HepG2 (cell line): ENCODE results near the gene KRTAP1-1. TPM values are rescaled to one million over a fixed set of nuclear protein-coding genes. Genes with fewer than 3 reads are reported as not detected.
"Not testable (repeated sequence)": the region's sequence is repeated elsewhere in the genome, so short reads cannot be mapped to it uniquely, and the experiment has no call there.

ENCODE experiments used
- ATAC-seq: fragments of 200-7000 bp; cut with Tn5 transposase; 3 replicates; pipeline ENCODE4 v1.9.1; 2020; ENCODE audit warnings: mild to moderate bottlenecking, moderate library complexity
- BruUV-seq: library from RNA; stranded (reverse); fragments of 400-500 nt; replicated peaks from 2 replicates; lab custom pipeline; 2021; lab: Mats Ljungman, UMichigan
- CTCF ChIA-PET: fragments of 300-600 bp; formaldehyde crosslinking; extraction: SDS; loops from one replicate; lab custom pipeline; 2021; ENCODE audit warnings: low total read pairs, inconsistent platforms, low intra/inter-chr PET ratio; lab: Yijun Ruan, JAX
- POLR2A ChIA-PET: fragments of 350-600 bp; sonication (Branson Sonifier 250); formaldehyde crosslinking; loops from one replicate; lab custom pipeline; 2020; ENCODE audit warnings: antibody characterized with exemption, inconsistent platforms; lab: Yijun Ruan, JAX
- DNase-seq: peaks from one replicate; pipeline ENCODE4 v3.0.0-alpha.2; 2015; ENCODE audit warnings: low spot score
- FAIRE-seq: peaks from 3 replicates; lab custom pipeline; 2011; peaks lifted over from hg19 to GRCh38; lab: Jason Lieb, UNC
- H2AFZ ChIP-seq: one replicate; pipeline ENCODE4 v1.6.1; 2011; ENCODE audit warnings: low read length, inconsistent platforms
- H3K27ac ChIP-seq: fragments of 300-600 bp; 3 replicates; pipeline ENCODE4 v1.8.0; 2011; ENCODE audit warnings: mixed run types, mild to moderate bottlenecking, mixed read lengths, low read length, inconsistent platforms; ENCODE audit not compliant: insufficient read depth; ENCODE audit errors: extremely low read length
- H3K27me3 ChIP-seq, 2 experiments: fragments of 200-600 bp in 1 of 2; 2 replicates in 1 of 2; 3 replicates in 1 of 2; pipeline versions ENCODE4 v1.6.0 to v1.8.0; 2011; ENCODE audit warnings: low read length in 2 of 2, mild to moderate bottlenecking in 2 of 2, moderate library complexity in 2 of 2, inconsistent platforms in 1 of 2; ENCODE audit not compliant: insufficient read depth in 2 of 2, control insufficient read depth in 1 of 2
- H3K36me3 ChIP-seq, 2 experiments: fragments of 200-600 bp in 1 of 2; replicated peaks in 1 of 2; 2 replicates in 1 of 2; 3 replicates in 1 of 2; pipeline versions ENCODE4 v1.5.1 to v1.8.0; 2011; ENCODE audit warnings: low read length in 2 of 2, inconsistent platforms in 1 of 2; ENCODE audit not compliant: insufficient read depth in 2 of 2, control insufficient read depth in 1 of 2
- H3K4me1 ChIP-seq: 2 replicates; pipeline ENCODE4 v1.5.1; 2012; ENCODE audit warnings: low read length, inconsistent platforms; ENCODE audit not compliant: insufficient read depth
- H3K4me2 ChIP-seq: 2 replicates; pipeline ENCODE4 v1.6.0; 2011; ENCODE audit warnings: low read depth, low read length, inconsistent platforms
- H3K4me3 ChIP-seq, 3 experiments: fragments of 200-600 bp in 1 of 3; sonication (generic), shearing (Covaris generic) in 1 of 3; replicated peaks in 1 of 3; 2 replicates each; pipeline ENCODE4 v1.5.1; 2011 to 2016; ENCODE audit warnings: low read length in 3 of 3, inconsistent platforms in 2 of 3, low read depth in 2 of 3, mild to moderate bottlenecking in 2 of 3, control low read depth in 1 of 3, mixed read lengths in 1 of 3; ENCODE audit not compliant: insufficient read depth in 1 of 3
- H3K79me2 ChIP-seq: one replicate; pipeline ENCODE4 v1.6.1; 2011; ENCODE audit warnings: low read length, inconsistent platforms; ENCODE audit not compliant: insufficient read depth
- H3K9ac ChIP-seq: 2 replicates; pipeline ENCODE4 v1.6.0; 2011; ENCODE audit warnings: mild to moderate bottlenecking, low read depth, low read length, inconsistent platforms; ENCODE audit not compliant: insufficient read depth
- H3K9me3 ChIP-seq: 2 replicates; pipeline ENCODE4 v1.5.1; 2012; ENCODE audit warnings: mild to moderate bottlenecking, low read length
- H4K20me1 ChIP-seq: 2 replicates; pipeline ENCODE4 v1.6.0; 2011; ENCODE audit warnings: inconsistent platforms, mild to moderate bottlenecking, low read length, moderate library complexity; ENCODE audit not compliant: insufficient read depth
- WGBS: methylation state at CpG from one replicate; pipeline ENCODE4 v1.1.6; 2017; ENCODE audit warnings: low lambda C conversion rate; 5-methylcytosine and 5-hydroxymethylcytosine counted together
- in situ Hi-C: cut with HindIII; loops from 2 replicates; pipeline ENCODE4 v1.10.0; 2017; ENCODE audit warnings: low pct_unique_long_range_greater_than_20kb; ENCODE audit not compliant: extremely low pct_ligation_motif_present
- intact Hi-C: fragments of 100-400 bp; cut with micrococcal nuclease; formaldehyde crosslinking; loops from one replicate; pipeline ENCODE4 v1.10.0; 2022; ENCODE audit not compliant: unreplicated experiment
- polyA plus RNA-seq, 8 experiments: library from polyadenylated mRNA; depleted of rRNA in 3 of 8; stranded (reverse) in 7 of 8; unstranded in 1 of 8; fragments of >200 nt; fragmentation: Illumina TruSeq in 4 of 8; extraction: Trizol in 4 of 8; gene quantifications; 2 replicates each; pipeline versions ENCODE4 v1.2.1 to v1.2.3, GENCODE V29; 2011 to 2016; ENCODE audit warnings: low read depth in 4 of 8, missing spikeins in 1 of 8, mixed read lengths in 1 of 8; ENCODE audit not compliant: insufficient read depth in 1 of 8
- total RNA-seq, 5 experiments: library from RNA; depleted of rRNA; stranded (reverse); fragments of >200 nt; fragmentation: Illumina TruSeq; extraction: Trizol; gene quantifications; 2 replicates each; pipeline ENCODE4 v1.2.3, GENCODE V29; 2016; ENCODE audit warnings: low read depth in 1 of 5

The KRTAP1-1 gene
- total and polyA plus RNA-seq, 2 of the 13 experiments (the other 11 are each of a cell fraction or from before 2014, with no cell fraction given): not detected

DNA sequence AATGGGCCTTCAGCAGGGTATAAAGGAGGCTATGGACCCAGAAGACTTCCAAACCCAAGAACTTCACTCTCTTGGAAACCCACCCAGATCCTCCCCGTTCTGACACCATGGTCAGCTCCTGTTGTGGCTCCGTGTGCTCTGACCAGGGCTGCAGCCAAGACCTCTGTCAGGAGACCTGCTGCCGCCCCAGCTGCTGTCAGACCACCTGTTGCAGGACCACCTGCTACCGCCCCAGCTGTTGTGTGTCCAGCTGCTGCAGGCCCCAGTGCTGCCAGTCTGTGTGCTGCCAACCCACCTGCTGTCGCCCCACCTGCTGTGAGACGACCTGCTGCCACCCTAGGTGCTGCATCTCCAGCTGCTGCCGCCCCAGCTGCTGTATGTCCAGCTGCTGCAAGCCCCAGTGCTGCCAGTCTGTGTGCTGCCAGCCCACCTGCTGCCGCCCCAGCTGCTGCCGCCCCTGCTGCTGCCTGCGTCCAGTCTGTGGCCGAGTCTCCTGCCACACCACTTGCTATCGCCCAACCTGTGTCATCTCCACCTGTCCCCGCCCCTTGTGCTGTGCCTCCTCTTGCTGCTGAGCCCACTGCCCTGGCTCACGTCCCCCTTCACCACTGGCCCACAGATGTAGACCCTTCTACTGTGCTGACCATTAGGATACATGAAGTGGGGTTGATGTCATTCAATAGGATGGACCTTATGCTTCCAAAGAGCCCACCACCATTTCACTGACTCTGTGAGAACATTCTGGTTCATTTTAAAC is 43.0 kb upstream of the KRTAP1-1 start, which contains the start of gene KRTAP4-7:
KRTAP4-7 (plus strand) TSS at position 51 of the 757 bp plus-strand sequence; CDS start at position 108, 57 bp downstream.
- FAIRE-seq, H3K27ac ChIP-seq, H3K4me1 ChIP-seq, H3K9me3 ChIP-seq, H3K36me3 ChIP-seq, POLR2A ChIA-PET, ATAC-seq, H3K79me2 ChIP-seq, H3K4me3 ChIP-seq, BruUV-seq, H2AFZ ChIP-seq, intact Hi-C loops, in situ Hi-C loops, H3K27me3 ChIP-seq, H4K20me1 ChIP-seq, H3K4me2 ChIP-seq, H3K9ac ChIP-seq, DNase-seq, CTCF ChIA-PET: not testable (repeated sequence)
- WGBS: 10% methylated on average over 6 of the region's 14 CpGs

DNA sequence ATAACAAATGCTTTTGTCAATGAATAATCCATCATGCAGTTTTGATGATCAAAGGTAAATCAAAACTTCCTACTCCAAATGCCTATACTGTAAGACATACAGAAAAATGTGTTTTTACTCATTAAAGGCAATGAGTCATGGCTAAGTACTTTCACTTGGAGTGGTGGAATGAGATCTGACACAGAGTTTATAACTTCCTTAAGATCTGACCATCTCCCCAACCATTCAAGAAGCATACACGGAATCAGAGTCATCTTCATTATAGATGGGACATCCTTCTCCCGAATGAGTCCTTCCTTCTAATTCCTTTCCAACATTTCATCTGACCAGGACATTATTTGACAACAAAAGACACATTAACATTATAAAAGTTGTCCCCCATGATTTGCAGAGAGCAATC is 42.2 kb upstream of the KRTAP1-1 start:
- H4K20me1 ChIP-seq, intact Hi-C loops, H3K9ac ChIP-seq, H3K27ac ChIP-seq, H3K79me2 ChIP-seq, BruUV-seq, ATAC-seq, CTCF ChIA-PET, in situ Hi-C loops, H3K4me1 ChIP-seq, FAIRE-seq, H3K4me2 ChIP-seq, H3K36me3 ChIP-seq, H3K9me3 ChIP-seq, H2AFZ ChIP-seq, POLR2A ChIA-PET, H3K27me3 ChIP-seq, H3K4me3 ChIP-seq, DNase-seq: not testable (repeated sequence)
- 12% methylated on average over 2 of the region's 2 CpGs for WGBS
